GM12878 (cell line): ENCODE results near the gene VGLL3. TPM values are rescaled to one million over a fixed set of nuclear protein-coding genes. Genes with fewer than 3 reads are reported as not detected.

Experiments used
- ATAC-seq: fragments of 200-7000 bp; cut with Tn5 transposase; 3 replicates; pipeline ENCODE4 v1.9.1; 2020; ENCODE audit warnings: mild to moderate bottlenecking, moderate library complexity
- BruUV-seq: library from RNA; stranded (reverse); fragments of 400-500 nt; replicated peaks from 2 replicates; lab custom pipeline; 2021; lab: Mats Ljungman, UMichigan
- CTCF ChIA-PET: fragments of 300-600 bp; sonication (Branson Sonifier 250); formaldehyde crosslinking; extraction: SDS; loops from one replicate; lab custom pipeline; 2021; ENCODE audit warnings: inconsistent platforms; lab: Yijun Ruan, JAX
- POLR2A ChIA-PET: fragments of 350-600 bp; formaldehyde crosslinking; extraction: SDS; loops from one replicate; lab custom pipeline; 2021; ENCODE audit warnings: inconsistent platforms; lab: Charles Lee
- RAD21 ChIA-PET: fragments of 300-600 bp; sonication (Branson Sonifier 250); formaldehyde crosslinking; loops from one replicate; lab custom pipeline; 2023; ENCODE audit warnings: antibody characterized with exemption; ENCODE audit not compliant: unreplicated experiment; lab: Charles Lee
- SMC1A ChIA-PET: fragments of 300-600 bp; sonication (Branson Sonifier 250); formaldehyde crosslinking; loops from one replicate; lab custom pipeline; 2023; ENCODE audit not compliant: unreplicated experiment, uncharacterized antibody; lab: Charles Lee
- DNase-seq: peaks from one replicate; pipeline ENCODE4 v3.0.0-alpha.2; 2011; ENCODE audit warnings: low read depth, low spot score
- FAIRE-seq: peaks from 3 replicates; lab custom pipeline; 2011; peaks lifted over from hg19 to GRCh38; lab: Jason Lieb, UNC
- H2AFZ ChIP-seq: 2 replicates; pipeline ENCODE4 v1.6.0; 2011; ENCODE audit warnings: low read depth, low read length, control low read depth; ENCODE audit not compliant: control insufficient read depth
- H3K27ac ChIP-seq: 2 replicates; pipeline ENCODE4 v1.5.1; 2011; ENCODE audit warnings: control low read depth; ENCODE audit not compliant: control insufficient read depth, insufficient read depth
- H3K27me3 ChIP-seq, 2 experiments: replicated peaks in 1 of 2; 2 replicates each; pipeline versions ENCODE4 v1.6.0 to v1.6.1; 2011; ENCODE audit warnings: low read length in 1 of 2; ENCODE audit not compliant: control insufficient read depth in 2 of 2, insufficient read depth in 2 of 2
- H3K36me3 ChIP-seq, 2 experiments: 2 replicates each; pipeline ENCODE4 v1.5.1; 2011; ENCODE audit warnings: low read length in 1 of 2; ENCODE audit not compliant: control insufficient read depth in 2 of 2, insufficient read depth in 2 of 2
- H3K4me1 ChIP-seq: 2 replicates; pipeline ENCODE4 v1.6.1; 2011; ENCODE audit warnings: mild to moderate bottlenecking, low read length, moderate library complexity, mixed read lengths; ENCODE audit not compliant: control insufficient read depth, insufficient read depth
- H3K4me2 ChIP-seq: 2 replicates; pipeline ENCODE4 v1.6.0; 2011; ENCODE audit warnings: control low read depth; ENCODE audit not compliant: control insufficient read depth, insufficient read depth
- H3K4me3 ChIP-seq: fragments of 200-600 bp; sonication (generic); 2 replicates; pipeline ENCODE4 v1.5.1; 2016
- H3K79me2 ChIP-seq: 2 replicates; pipeline ENCODE4 v1.6.0; 2011; ENCODE audit warnings: low read length; ENCODE audit not compliant: control insufficient read depth, insufficient read depth
- H3K9ac ChIP-seq: 2 replicates; pipeline ENCODE4 v1.8.0; 2011; ENCODE audit warnings: low read length, control low read depth, mixed read lengths; ENCODE audit not compliant: control insufficient read depth, insufficient read depth
- H3K9me3 ChIP-seq: replicated peaks from 3 replicates; pipeline ENCODE4 v1.5.1; 2011; ENCODE audit warnings: mild to moderate bottlenecking, low read length; ENCODE audit not compliant: control insufficient read depth, insufficient read depth
- H4K20me1 ChIP-seq: 2 replicates; pipeline ENCODE4 v1.6.0; 2011; ENCODE audit not compliant: control insufficient read depth, insufficient read depth
- ASH2L ChIP-seq: fragments of 300-600, 200-600 bp; sonication (generic); IDR thresholded peaks from 2 replicates; pipeline ENCODE4 v1.6.1; 2017; ENCODE audit warnings: low read depth, mild to moderate bottlenecking, borderline replicate concordance
- ATF2 ChIP-seq: IDR thresholded peaks from 2 replicates; pipeline ENCODE4 v1.6.1; 2012; ENCODE audit warnings: low read length, inconsistent platforms
- BCLAF1 ChIP-seq: fragments of 450-650 bp; IDR thresholded peaks from 2 replicates; pipeline ENCODE4 v1.6.1; 2017; ENCODE audit warnings: antibody characterized with exemption, mild to moderate bottlenecking, moderate library complexity
- BMI1 ChIP-seq: fragments of 450-650 bp; IDR thresholded peaks from 2 replicates; pipeline ENCODE4 v1.6.1; 2016; ENCODE audit warnings: mild to moderate bottlenecking, moderate library complexity, borderline replicate concordance
- BRCA1 ChIP-seq: IDR thresholded peaks from 2 replicates; pipeline ENCODE4 v1.6.1; 2011; ENCODE audit warnings: low read depth, low read length, improper control_type of control experiment
- ELK1 ChIP-seq: IDR thresholded peaks from 2 replicates; pipeline ENCODE4 v1.6.1; 2012; ENCODE audit warnings: low read depth, low read length, improper control_type of control experiment
- IRF5 ChIP-seq: fragments of 450-650 bp; IDR thresholded peaks from 2 replicates; pipeline ENCODE4 v1.6.1; 2017; ENCODE audit warnings: borderline replicate concordance
- KLF5 ChIP-seq: fragments of 450-650 bp; IDR thresholded peaks from 2 replicates; pipeline ENCODE4 v1.6.1; 2014; ENCODE audit warnings: mild to moderate bottlenecking; ENCODE audit not compliant: partially characterized antibody
- PAX5 ChIP-seq: IDR thresholded peaks from 2 replicates; pipeline ENCODE4 v1.6.1; 2011; ENCODE audit warnings: low read depth, low read length, borderline replicate concordance
- PML ChIP-seq: IDR thresholded peaks from 2 replicates; pipeline ENCODE4 v1.6.1; 2012; ENCODE audit warnings: low read length, inconsistent platforms
- RAD21 ChIP-seq: IDR thresholded peaks from 2 replicates; pipeline ENCODE4 v1.6.1; 2011; ENCODE audit warnings: mild to moderate bottlenecking, low read depth, low read length, moderate library complexity; ENCODE audit not compliant: insufficient read depth
- RELA ChIP-seq: fragments of 450-650 bp; IDR thresholded peaks from 2 replicates; pipeline ENCODE4 v1.8.0; 2014; ENCODE audit warnings: borderline replicate concordance; ENCODE audit not compliant: partially characterized antibody
- TCF3 ChIP-seq: IDR thresholded peaks from 2 replicates; pipeline ENCODE4 v1.6.1; 2012; ENCODE audit warnings: low read depth, mild to moderate bottlenecking, low read length, borderline replicate concordance; ENCODE audit not compliant: insufficient read depth
- ZNF592 ChIP-seq: fragments of 450-650 bp; IDR thresholded peaks from 2 replicates; pipeline ENCODE4 v1.6.1; 2017; ENCODE audit warnings: mild to moderate bottlenecking, moderate library complexity
- in situ Hi-C: fragments of 300-500 bp; cut with MboI; formaldehyde crosslinking; loops from 9 replicates; pipeline ENCODE4 v1.14.3; 2018; ENCODE audit warnings: mixed read lengths
- intact Hi-C: fragments of 100-400 bp; cut with micrococcal nuclease; formaldehyde crosslinking; loops from one replicate; pipeline ENCODE4 v1.14.2; 2022; ENCODE audit not compliant: unreplicated experiment
- polyA plus RNA-seq, 11 experiments: library from polyadenylated mRNA; depleted of rRNA in 4 of 11; unstranded in 6 of 11; stranded (reverse) in 5 of 11; fragments of >200 nt; fragmentation: Nextera tagmentation in 4 of 11; fragmentation: Illumina TruSeq in 1 of 11; extraction: Ambion mirVana in 4 of 11; extraction: Trizol in 1 of 11; gene quantifications; 1 replicate in 1 of 11; 2 replicates in 10 of 11; pipeline versions ENCODE4 v1.2.1 to v1.2.3, GENCODE V29; 2011 to 2016; ENCODE audit warnings: inconsistent platforms in 2 of 11, missing spikeins in 2 of 11, low read depth in 1 of 11
- total RNA-seq, 4 experiments: library from RNA; depleted of rRNA in 3 of 4; stranded (reverse); fragments of >200 nt in 3 of 4; fragmentation: Illumina TruSeq in 1 of 4; extraction: Trizol in 1 of 4; gene quantifications; 2 replicates each; pipeline versions ENCODE4 v1.2.1 to v1.2.3, GENCODE V29; 2013 to 2021

Gene VGLL3
- total and polyA plus RNA-seq, 10 of the 15 experiments (the other 5 are each of a cell fraction or from before 2014, with no cell fraction given), result 0.05 TPM; not detected in 9

GRCh38 chr3:86949850-86950249, 41.1 kb downstream of the VGLL3 start:
- H3K36me3 ChIP-seq, result no peaks in the 10 kb centered on the region
- H3K4me1 ChIP-seq, result no peaks in the 10 kb centered on the region
- no TSS peak for BruUV-seq
- RAD21 ChIA-PET, result no interaction called here
- no peak overlapping the region for H3K4me2 ChIP-seq
- no peaks in the 10 kb centered on the region for H3K27me3 ChIP-seq
- no peaks in the 10 kb centered on the region for H3K79me2 ChIP-seq
- no peak overlapping the region for H3K27ac ChIP-seq
- no peak overlapping the region for H3K9ac ChIP-seq
- no peak overlapping the region for H2AFZ ChIP-seq
- TF ChIP-seq ELK1, result no peak
- TF ChIP-seq TCF3, result no peak
- TF ChIP-seq RELA, result no peak
- no peak for TF ChIP-seq PML
- no peak for TF ChIP-seq KLF5
- TF ChIP-seq BRCA1, result no peak
- no peak for TF ChIP-seq PAX5
- TF ChIP-seq ZNF592, result no peak
- no peak for TF ChIP-seq ASH2L
- no peak for TF ChIP-seq BCLAF1
- no peak for TF ChIP-seq IRF5
- no peak for TF ChIP-seq BMI1
- TF ChIP-seq ATF2, result no peak
- TF ChIP-seq RAD21, result no peak
- intact Hi-C loops, result no loop called here
- H4K20me1 ChIP-seq, result no peaks in the 10 kb centered on the region
- ATAC-seq, result no peak
- in situ Hi-C loops, result loop anchor here (25.0 kb wide), 1 partner anchor 212 kb away; no protein-coding TSS in a partner anchor
- FAIRE-seq, result no peak
- SMC1A ChIA-PET, result no interaction called here
- no peaks in the 10 kb centered on the region for H3K9me3 ChIP-seq
- DNase-seq, result no peak
- H3K4me3 ChIP-seq, result no peak overlapping the region
- CTCF ChIA-PET, result no interaction called here
- POLR2A ChIA-PET, result no interaction called here
